CD4-positive, alpha-beta memory T cell (primary cell): ENCODE measurements around the gene CTSH. TPM values are rescaled to one million over a fixed set of nuclear protein-coding genes. Genes with fewer than 3 reads are reported as not detected.

Experiments used
- polyA plus RNA-seq, 2 donors: library from polyadenylated mRNA; unstranded; fragments of 300-500 nt; fragmentation: Illumina TruSeq; gene quantifications; one replicate each; pipeline ENCODE4 v1.2.3, GENCODE V29; 2021
- total RNA-seq, 2 experiments: library from RNA; stranded (reverse); gene quantifications; one replicate each; pipeline ENCODE4 v1.2.3, GENCODE V29; 2021

CTSH gene
- total and polyA plus RNA-seq, 4 experiments from 2014 or later: 32.8 to 152 (median 92.8) TPM

Other genes starting within 250 kb of the CTSH start
- not detected for gene ADAMTS7, start 133.6 kb downstream of the CTSH start, total RNA-seq
- gene ADAMTS7, start 133.6 kb downstream of the CTSH start, polyA plus RNA-seq: not detected
- 100 to 1,000 TPM; 260 to 263 TPM for gene MORF4L1, start 72.2 kb downstream of the CTSH start, total RNA-seq
- gene MORF4L1, start 72.2 kb downstream of the CTSH start, polyA plus RNA-seq: 100 to 1,000 TPM; 284 to 395 TPM
- gene RASGRF1, start 145.7 kb upstream of the CTSH start, total RNA-seq: not detected
- gene RASGRF1, start 145.7 kb upstream of the CTSH start, polyA plus RNA-seq: not detected